Hindlimb muscle (tissue), 1 donor: ENCODE measurements around the gene NPAS2. TPM values are rescaled to one million over a fixed set of nuclear protein-coding genes. Genes with fewer than 3 reads are reported as not detected.

ENCODE experiments used
- DNase-seq: peaks from one replicate; pipeline ENCODE4 v3.0.0-alpha.2; 2013
- polyA plus RNA-seq: library from polyadenylated mRNA; unstranded; fragments of 120-200 nt; gene quantifications from one replicate; pipeline ENCODE4 v1.2.1, GENCODE V29; 2013; ENCODE audit not compliant: insufficient read length

Gene NPAS2
- polyA plus RNA-seq, 1 donor, result 8.7 TPM

- DNase-seq, result no peak
Measured at GRCh38 chr2:100822587-100823248, 2.8 kb downstream of the NPAS2 start.

GRCh38 chr2:100823665-100824438, 3.9 kb downstream of the NPAS2 start:
- no peak for DNase-seq

- no peak for DNase-seq
Measured at GRCh38 chr2:100824842-100825241, 4.9 kb downstream of the NPAS2 start.

GRCh38 chr2:100826494-100826893, 6.6 kb downstream of the NPAS2 start:
- DNase-seq, result no peak

GRCh38 chr2:100831158-100831750, 11.3 kb downstream of the NPAS2 start:
- DNase-seq, result no peak

GRCh38 chr2:100831831-100832230, 11.9 kb downstream of the NPAS2 start:
- no peak for DNase-seq

- no peak for DNase-seq
Measured at GRCh38 chr2:100832885-100833284, 12.9 kb downstream of the NPAS2 start.

GRCh38 chr2:100833331-100833730, 13.4 kb downstream of the NPAS2 start:
- no peak for DNase-seq

- no peak for DNase-seq
Measured at GRCh38 chr2:100834221-100834620, 14.3 kb downstream of the NPAS2 start.

GRCh38 chr2:100835006-100835659, 15.2 kb downstream of the NPAS2 start:
- DNase-seq, result no peak

GRCh38 chr2:100840519-100840918, 20.6 kb downstream of the NPAS2 start:
- no peak for DNase-seq

GRCh38 chr2:100842241-100842922, 22.4 kb downstream of the NPAS2 start:
- DNase-seq, result no peak

- no peak for DNase-seq
Measured at GRCh38 chr2:100844514-100844913, 24.6 kb downstream of the NPAS2 start.

GRCh38 chr2:100845141-100845991, 25.4 kb downstream of the NPAS2 start:
- no peak for DNase-seq

GRCh38 chr2:100846716-100847115, 26.8 kb downstream of the NPAS2 start:
- DNase-seq, result no peak

GRCh38 chr2:100852447-100852846, 32.5 kb downstream of the NPAS2 start:
- DNase-seq, result no peak

GRCh38 chr2:100852999-100853908, 33.3 kb downstream of the NPAS2 start:
- DNase-seq, result no peak

- DNase-seq, result no peak
Measured at GRCh38 chr2:100853909-100854810, 34.2 kb downstream of the NPAS2 start.

GRCh38 chr2:100855084-100855483, 35.1 kb downstream of the NPAS2 start:
- DNase-seq, result no peak
